ENCODE data around the gene SIGLEC12.
"Not testable (repeated sequence)": the region's sequence is repeated elsewhere in the genome, so short reads cannot be mapped to it uniquely, and the experiment has no call there.

Gene SIGLEC12

DNA sequence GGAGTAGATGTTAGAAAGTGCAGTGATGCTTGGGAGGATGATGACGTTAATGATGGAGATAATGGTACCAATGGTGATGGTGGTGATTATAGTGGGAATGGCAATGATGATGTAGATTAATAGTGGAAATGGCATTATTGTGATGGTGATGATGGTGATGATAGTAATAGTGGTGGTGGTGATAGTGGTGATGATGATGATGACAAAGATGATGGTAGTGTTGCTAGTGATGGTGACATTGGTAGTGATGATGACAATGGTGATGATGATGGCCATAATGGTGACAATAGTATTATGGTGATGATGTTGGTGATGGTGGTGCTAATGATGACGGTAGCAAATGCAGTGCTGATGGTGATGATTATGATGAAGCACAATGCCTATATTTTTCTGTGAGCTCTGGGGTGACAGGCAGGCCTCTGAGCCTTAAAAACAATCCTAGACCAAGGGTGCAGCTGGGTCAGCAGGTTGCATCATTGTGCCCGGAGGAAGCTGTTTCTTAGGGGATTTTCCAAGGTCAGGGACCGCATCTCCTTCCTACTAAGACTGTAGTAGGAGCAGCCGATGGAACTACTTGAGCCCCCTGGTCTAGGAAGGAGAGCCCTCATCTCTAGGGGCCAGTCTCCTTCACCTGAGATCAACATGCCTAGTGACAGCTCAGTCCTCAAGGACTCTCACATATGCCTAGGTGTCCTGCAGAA lies 15.5 kb downstream of the SIGLEC12 start:
- no peak for FAIRE-seq
- no peak for DNase-seq (ENCODE audit: insufficient read length, low spot score)

DNA sequence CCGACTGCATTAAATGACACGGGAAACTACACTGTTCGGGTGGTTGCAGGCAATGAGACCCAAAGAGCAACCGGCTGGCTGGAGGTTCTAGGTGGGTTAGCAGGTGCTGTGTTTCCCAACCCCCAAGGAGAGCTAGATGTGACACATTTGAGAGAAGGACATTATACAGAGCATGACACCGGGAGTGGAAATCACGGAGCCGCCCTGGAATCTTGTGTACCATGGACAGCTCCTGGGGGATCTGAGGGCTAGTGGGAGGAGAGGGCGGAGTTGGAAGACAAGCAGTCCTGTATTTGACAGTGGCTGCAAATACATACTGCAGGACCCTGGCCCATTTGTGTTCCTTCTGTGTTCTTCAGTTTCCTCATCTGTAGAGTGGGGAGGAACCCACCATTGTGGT lies 21.0 kb downstream of the SIGLEC12 start:
- FAIRE-seq = no peak
- no peak for DNase-seq (ENCODE audit: insufficient read length, low spot score)

DNA sequence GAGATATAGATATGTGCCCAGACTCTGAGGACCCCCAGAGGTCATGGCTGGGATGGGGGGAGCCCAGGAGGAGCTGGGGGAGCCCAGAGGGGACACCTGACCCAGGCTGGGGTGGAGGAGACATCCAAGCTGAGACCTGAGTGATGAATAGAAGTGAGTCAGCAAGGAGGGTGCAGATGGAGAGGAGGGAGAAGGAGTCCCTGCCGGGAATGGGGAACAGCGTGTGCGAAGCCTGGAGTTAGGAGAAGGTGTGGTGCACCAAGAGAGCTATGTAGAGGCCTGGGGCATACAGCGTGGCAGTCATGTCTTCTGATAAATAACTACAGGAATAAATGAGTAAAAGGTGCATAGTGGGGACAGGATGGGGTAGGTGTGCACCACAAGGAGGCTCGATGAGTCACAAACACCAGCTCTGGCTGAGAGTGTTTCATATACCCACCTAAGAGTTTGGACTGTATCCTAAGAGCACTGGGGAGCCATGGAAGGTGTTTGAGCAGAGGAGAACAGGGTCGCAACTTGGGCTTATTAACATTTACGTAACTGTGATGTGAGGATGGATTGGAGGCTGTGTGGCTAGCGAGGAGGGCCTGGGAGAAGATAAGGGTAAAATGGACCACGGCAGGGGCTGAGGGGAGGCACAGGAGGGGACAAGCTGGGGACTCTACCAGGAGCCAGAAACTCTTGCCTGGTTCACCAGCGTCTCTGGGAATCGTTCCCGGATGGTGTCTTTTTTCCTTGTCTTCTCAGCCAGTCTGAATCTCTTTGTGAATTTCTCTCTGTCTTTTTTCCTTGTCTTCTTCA lies 21.9 kb downstream of the SIGLEC12 start:
- DNase-seq (ENCODE audit: insufficient read length, low spot score) (no peak), FAIRE-seq (no peak)

DNA sequence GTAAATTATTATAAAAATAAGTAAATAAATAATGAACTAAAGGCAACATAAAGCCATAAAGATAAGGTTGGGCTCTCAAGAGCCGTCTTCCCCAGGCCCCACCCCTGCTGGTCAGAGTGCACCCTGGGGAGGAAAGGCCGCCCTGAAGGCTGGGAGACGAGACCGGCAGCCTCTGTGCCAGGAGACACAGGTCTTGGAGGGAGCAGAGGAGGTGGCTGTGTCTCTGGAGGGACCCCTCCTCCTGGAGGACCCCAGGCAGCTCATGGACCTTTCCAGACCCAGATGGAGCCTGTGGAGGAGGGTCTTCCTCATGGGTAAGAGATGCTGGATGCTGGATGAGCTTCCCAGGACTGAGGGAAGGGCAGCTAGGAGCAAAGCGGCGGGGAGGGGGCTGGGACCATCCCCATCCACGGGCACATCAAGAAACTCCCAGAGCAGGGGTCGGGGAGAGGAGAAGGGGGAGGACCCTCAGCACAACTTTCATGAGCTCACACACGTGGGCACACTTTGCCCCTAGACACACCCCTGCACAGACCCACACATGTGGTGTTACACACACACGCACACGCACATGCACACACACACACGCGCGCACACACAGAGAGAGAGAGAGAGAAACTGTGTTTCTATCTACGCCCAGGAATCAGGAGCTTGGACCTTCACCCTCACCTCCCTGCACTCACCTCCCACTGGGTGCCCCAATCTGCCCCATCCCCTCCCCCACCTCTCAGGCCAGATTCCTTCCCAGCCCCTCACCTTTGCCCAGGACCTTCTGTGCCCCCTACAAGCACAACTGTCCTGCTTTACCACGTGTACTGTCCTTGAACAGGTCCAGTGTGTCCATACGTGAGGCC lies 23.0 kb downstream of the SIGLEC12 start, which contains the start of gene CEACAM18:
TSS of gene CEACAM18 (plus strand) at position 159 of the 854 bp plus-strand sequence.
- FAIRE-seq = no peak
- DNase-seq (ENCODE audit: insufficient read length, low spot score) = no peak

- FAIRE-seq = no peak
- no peak for DNase-seq (ENCODE audit: insufficient read length, low spot score)
Observed at GRCh38 chr19:51477344-51477743, 24.3 kb downstream of the SIGLEC12 start.

DNA sequence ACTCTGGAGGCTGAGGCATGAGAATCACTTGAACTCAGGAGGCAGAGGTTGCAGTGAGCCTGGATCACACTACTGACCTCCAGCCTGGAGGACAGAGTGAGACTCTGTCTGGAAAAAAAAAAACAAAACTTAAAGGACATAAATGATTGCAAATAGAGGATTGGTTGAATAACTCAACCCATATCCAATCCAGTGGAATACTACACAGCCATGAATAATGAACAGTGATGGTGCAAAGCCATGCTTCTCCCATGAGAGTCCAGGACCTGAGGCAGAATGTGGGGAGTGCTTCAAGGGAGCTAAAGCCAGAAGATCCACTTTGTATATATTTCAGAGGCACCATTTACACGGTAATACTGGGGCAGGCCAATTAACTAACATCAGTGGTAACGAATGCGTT lies 25.4 kb downstream of the SIGLEC12 start:
- FAIRE-seq (no peak), DNase-seq (ENCODE audit: insufficient read length, low spot score) (no peak)

- peak; percentile 64 for DNase-seq (ENCODE audit: insufficient read length, low spot score)
- peak; percentile 82 for FAIRE-seq
Observed at GRCh38 chr19:51473009-51473707, 28.4 kb downstream of the SIGLEC12 start.

- peak; percentile 35 for FAIRE-seq
- DNase-seq (ENCODE audit: insufficient read length, low spot score) = no peak
Observed at GRCh38 chr19:51472607-51473006, 29.0 kb downstream of the SIGLEC12 start.

DNA sequence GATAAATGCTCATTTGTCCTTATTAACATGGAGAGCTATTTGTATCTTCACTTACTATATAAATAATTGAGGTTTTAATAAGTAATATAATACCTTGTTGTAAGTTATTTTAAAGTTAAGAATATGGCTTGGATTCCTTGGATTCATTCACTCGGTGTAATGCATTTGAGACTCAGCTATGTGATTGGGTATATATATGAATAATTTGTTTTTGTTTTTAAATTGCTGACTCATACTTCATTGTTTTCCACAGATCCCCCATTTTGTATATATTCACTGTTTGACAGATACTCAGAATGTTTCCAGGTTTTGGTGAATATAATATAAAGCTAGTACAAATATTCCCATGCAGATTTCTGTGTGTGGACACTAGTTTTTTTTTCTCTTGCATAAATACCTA lies 30.1 kb downstream of the SIGLEC12 start:
- no peak for DNase-seq (ENCODE audit: insufficient read length, low spot score)
- no peak for FAIRE-seq

DNA sequence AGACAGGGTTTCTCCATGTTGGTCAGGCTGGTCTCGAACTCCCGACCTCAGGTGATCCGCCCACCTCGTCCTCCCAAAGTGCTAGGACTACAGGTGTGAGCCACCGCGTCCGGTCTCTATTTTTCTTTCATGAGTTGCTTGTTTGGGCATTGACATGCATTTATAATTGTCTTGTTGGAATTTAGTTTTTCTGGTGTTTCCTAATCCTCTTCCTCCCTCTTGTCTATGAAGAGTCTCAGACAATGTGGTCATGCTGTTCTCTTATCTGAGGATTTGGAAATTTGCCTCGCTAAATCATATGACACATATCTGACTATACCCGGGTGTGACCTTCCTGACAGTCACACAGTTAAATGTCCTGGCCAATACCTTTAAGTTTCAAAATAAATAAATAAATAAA lies 30.6 kb downstream of the SIGLEC12 start:
- no peak for DNase-seq (ENCODE audit: insufficient read length, low spot score)
- FAIRE-seq = no peak

DNA sequence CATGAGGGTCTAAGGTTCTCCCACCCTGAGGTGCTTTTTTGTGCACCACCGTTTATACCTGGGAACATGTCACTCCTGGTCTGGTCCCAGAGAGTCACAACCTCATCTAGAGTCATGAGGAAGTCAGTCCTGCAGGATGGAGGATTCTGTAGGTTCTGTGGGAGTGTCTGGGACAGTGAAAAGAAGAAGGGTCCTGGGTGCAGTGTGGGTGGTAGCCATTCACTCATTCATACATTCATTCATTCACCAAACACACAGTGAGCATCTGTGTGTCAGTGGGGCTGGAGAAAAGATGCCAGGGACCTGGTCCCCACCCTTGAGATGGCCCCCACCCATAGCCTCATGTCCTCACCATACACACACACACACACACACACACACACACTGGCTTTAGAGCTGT lies 32.0 kb downstream of the SIGLEC12 start:
- FAIRE-seq (no peak), DNase-seq (ENCODE audit: insufficient read length, low spot score) (no peak)

- no peak for DNase-seq (ENCODE audit: insufficient read length, low spot score)
- FAIRE-seq = no peak
Observed at GRCh38 chr19:51469162-51469561, 32.4 kb downstream of the SIGLEC12 start.

DNA sequence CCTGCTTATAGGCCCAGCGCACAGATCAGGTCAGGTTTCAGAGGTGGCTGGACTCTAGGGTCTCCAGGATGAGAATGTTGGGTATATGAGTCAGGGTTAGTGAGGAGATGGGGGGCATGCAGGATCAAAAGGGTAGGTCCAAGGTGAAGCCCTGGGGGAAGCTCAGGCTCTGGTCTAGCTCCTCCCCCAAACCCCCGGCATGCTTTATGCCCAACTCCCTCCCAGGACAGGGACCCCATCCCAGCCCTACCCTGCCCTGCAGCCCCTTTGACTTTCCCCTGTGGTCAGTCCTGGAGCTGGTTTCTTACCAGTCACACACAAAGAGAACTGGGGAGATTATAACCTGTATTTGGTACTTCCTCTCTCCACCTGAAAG lies 33.1 kb downstream of the SIGLEC12 start:
- no peak for DNase-seq (ENCODE audit: insufficient read length, low spot score)
- FAIRE-seq = no peak

- DNase-seq (ENCODE audit: insufficient read length, low spot score) (no peak), FAIRE-seq (no peak)
Observed at GRCh38 chr19:51467864-51468544, 33.6 kb downstream of the SIGLEC12 start.

GRCh38 chr19:51466723-51467122 lies 34.9 kb downstream of the SIGLEC12 start:
- DNase-seq (ENCODE audit: insufficient read length, low spot score) = no peak
- FAIRE-seq = no peak

DNA sequence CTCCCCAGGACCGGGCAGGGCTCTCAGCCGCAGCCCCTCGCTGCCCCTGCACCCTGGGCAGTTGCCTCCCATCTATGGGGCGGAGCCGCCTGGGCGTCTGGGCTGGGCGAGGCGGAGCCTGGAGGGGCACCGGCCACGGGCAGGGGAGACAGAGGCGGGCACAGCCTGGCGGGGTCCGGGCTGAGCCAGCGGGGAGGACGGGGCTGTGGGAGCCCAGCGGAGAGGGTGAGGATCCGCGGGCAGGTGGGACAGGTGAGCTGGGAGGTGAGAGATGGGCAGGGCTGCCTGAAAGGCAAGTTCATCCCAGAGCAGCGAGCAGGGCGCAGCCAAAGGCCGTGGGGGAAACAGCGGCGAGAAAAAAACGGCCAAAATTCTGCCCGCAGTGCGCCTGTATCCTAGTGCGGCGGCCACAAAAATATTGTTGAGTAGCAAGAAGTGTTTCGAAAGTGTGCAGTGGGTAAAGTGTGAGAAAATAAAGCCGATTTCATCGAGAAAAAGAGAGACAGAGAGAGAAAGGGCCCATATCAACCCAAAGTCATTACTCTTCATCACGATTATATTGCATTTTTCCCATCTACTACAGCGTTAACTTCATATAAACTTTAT lies 37.5 kb downstream of the SIGLEC12 start:
- FAIRE-seq; DNase-seq (ENCODE audit: insufficient read length, low spot score): not testable (repeated sequence)

- no peak for FAIRE-seq
Observed at GRCh38 chr19:51462681-51463080, 38.9 kb downstream of the SIGLEC12 start.

GRCh38 chr19:51462276-51462675 lies 39.3 kb downstream of the SIGLEC12 start:
- FAIRE-seq = no peak
- no peak for DNase-seq (ENCODE audit: insufficient read length, low spot score)

More at GRCh38 chr19:51462681-51463080, 38.9 kb downstream of the SIGLEC12 start:
- no peak for DNase-seq (ENCODE audit: insufficient read length, low spot score)

DNA sequence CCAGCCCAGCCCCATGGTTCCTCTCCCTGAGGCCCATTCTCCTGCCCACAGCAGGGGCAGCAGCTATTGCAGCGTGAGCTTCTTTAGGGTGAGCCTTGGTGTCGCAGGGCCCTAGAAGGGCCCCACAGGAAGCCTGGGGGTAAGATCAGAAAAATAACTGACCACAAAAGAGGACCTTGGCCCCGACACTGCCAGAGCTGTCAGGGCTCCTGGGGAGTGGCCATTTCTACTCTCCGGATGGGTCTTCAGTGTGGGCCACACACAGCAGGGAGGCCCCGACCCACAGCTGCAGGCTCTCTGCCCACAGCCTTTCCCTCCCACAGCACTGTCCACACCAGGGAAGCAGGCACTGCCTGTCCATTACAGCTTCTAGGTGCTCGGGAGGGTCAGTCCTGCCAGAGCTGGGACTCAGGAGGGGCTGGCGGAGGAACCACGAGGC lies 39.9 kb downstream of the SIGLEC12 start:
- no peak for DNase-seq (ENCODE audit: insufficient read length, low spot score)
- FAIRE-seq = no peak
